Spleen (tissue), 7 donors: Measurements from ENCODE around the gene NOS1AP.

Source experiments
- POLR2AphosphoS5 ChIP-seq, 3 donors: sonication (generic); formaldehyde crosslinking; IDR thresholded peaks; one replicate each; pipeline ENCODE4 v1.5.1; 2017; ENCODE audit warnings: antibody characterized with exemption in 3 of 3
- TF ChIP-seq, protein P1 (sequence below), 11 experiments: fragments of 200-600 bp in 7 of 11; fragments of 450-650 bp in 4 of 11; sonication (generic) in 4 of 11; IDR thresholded peaks in 8 of 11; conservative IDR thresholded peaks in 3 of 11; 1 replicate in 7 of 11; 2 replicates in 4 of 11; pipeline versions ENCODE4 v1.4.0 to v1.8.0; 2016 to 2021; ENCODE audit warnings: antibody characterized with exemption in 11 of 11, inconsistent platforms in 4 of 11, mild to moderate bottlenecking in 1 of 11
- donor health status: DM: no; HTN: no; CAD: no; lungs with moderate emphysema.
- donor health status: DM: no; HTN: no; CAD: no.
- donor health status: DM: no; HTN: no; CAD: no.

GRCh38 chr1:162317621-162318020 lies 248.1 kb downstream of the NOS1AP start:
- no peak for TF ChIP-seq POLR2AphosphoS5 (IDR thresholded peaks at IDR 0.05)
- TF ChIP-seq, protein P1, sequence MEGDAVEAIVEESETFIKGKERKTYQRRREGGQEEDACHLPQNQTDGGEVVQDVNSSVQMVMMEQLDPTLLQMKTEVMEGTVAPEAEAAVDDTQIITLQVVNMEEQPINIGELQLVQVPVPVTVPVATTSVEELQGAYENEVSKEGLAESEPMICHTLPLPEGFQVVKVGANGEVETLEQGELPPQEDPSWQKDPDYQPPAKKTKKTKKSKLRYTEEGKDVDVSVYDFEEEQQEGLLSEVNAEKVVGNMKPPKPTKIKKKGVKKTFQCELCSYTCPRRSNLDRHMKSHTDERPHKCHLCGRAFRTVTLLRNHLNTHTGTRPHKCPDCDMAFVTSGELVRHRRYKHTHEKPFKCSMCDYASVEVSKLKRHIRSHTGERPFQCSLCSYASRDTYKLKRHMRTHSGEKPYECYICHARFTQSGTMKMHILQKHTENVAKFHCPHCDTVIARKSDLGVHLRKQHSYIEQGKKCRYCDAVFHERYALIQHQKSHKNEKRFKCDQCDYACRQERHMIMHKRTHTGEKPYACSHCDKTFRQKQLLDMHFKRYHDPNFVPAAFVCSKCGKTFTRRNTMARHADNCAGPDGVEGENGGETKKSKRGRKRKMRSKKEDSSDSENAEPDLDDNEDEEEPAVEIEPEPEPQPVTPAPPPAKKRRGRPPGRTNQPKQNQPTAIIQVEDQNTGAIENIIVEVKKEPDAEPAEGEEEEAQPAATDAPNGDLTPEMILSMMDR (IDR thresholded peaks at IDR 0.05 in 8 of 11, conservative IDR thresholded peaks at IDR 0.05 in 3 of 11): no peak
